NCI-H345 treated with DMSO at 0.1 percent for 48 hours (cell line): ENCODE data around the gene HS6ST3.

Source experiments
- DNase-seq: peaks from one replicate; lab custom pipeline; 2025; ENCODE audit not compliant: unreplicated experiment; lab: John Stamatoyannopoulos, UW

HS6ST3 gene

DNA sequence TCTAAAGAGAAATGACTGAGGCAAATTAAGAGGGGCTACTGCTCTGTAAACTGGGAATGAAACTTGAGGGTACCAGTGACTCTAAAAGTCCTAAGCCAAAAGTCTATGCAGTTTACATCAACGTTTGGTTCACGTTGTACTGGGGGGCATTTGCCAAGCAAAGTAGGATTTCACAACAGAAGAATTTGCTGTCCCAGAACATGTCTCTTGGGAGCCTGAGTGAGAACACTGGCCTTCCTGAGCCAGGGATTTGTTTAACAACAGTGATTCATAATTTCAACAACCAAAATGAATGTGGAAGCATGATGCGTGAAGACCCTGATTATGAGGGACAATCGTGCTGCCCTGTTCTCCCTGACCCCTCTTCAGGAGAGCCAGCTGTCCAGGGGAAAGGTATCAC is 726.4 kb downstream of the HS6ST3 start:
- no peak for DNase-seq

DNA sequence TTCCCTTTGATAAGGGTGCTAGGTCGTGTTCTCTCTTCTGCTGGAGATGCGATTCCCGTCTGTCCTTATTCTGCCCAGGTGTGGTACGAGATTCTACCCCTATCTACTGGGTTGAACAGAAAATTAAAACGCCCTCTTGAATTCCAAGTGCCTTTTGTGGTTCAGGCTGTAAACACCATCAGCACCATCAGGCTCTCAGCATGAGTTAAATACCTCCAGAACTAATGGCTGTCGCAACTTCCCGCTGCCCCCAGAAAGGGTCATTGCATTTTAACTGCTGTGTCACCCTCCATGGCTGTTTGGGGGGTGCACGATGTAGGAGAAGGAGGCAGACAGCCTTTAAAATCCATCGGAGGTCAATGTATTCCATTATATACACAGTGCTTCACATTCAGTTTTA is 727.0 kb downstream of the HS6ST3 start:
- DNase-seq = no peak

DNA sequence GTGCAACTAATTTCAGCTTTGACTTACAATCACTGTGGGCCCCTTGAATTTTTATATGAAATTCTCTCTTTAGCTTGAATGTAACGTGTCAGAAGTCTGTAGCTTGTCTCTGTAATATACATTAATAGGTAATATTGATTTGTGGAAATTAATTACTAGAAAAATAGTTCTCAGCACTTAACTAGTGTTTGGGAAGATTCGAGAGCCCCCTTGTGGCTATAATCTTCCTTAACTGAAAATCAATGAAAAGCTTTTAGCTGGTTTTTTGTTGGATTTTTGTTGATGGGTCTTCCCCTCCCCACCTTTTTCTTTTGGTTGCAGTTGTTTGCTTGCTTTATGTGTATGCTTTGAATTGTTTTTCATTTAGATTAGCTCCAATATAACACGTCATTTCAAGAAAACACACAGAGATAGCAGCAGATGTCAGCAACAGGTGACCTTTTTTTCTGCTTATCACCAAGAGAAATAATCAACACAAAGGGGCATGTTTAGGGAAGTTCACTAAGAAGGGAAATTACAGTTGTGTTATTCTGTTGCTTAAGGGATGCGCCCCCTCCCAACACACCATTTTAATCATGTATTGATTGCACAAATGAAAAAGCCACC is 727.5 kb downstream of the HS6ST3 start:
- no peak for DNase-seq

DNA sequence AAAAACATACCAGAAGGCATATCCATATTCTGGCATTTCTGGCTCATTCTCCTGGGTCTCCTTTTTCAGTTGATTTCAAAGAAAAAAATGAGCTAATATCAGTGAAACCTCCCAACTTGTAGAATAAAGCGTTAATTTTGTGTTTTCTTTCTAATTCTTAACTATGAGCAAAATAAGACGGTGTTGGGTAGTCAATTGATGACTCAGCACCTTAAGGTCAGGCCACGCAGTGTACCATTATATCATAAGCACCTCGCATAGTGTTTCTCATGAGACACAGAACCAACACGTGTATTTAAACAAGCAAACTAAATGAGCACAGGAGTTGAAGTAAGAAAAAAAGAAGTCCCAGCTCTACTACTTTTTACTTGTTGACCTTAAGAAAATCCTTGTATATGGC is 729.5 kb downstream of the HS6ST3 start:
- DNase-seq = no peak

DNA sequence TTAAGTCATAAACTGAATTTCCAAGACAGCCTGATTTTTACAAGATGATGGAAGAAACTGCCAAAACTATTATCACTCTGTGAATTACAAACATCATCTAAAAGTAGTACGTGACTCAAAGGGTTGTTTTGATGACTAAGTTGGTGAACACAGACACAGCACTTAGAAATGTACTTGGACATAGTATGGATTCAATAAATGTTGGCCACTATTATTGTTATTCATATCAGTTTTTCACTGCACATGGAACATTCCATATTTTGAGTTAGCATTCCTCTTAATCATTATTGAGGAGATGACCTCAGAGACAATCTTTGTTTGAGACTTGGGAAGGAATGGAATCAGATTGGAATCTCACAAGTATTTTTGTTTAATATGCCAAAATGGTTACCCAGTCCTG is 731.5 kb downstream of the HS6ST3 start:
- no peak for DNase-seq

DNA sequence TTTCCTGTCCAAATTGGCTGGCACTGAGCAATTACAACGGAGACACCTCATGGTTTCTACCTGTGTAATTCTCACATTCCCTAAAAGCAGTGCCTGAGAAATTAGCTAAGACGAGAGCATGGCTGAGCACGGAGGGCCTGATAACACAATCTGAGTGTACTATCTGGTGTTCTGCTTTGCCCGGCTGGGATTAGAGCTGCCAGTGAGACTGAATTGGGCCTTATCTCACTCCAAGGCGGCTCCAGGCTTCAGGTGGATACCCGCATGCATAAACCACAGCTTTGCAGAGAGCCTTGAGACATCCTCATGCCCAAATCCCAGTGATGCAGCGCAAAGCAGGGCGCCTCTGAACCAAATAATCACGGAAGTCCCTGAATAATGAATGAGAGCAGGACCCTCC is 732.1 kb downstream of the HS6ST3 start:
- DNase-seq = no peak

DNA sequence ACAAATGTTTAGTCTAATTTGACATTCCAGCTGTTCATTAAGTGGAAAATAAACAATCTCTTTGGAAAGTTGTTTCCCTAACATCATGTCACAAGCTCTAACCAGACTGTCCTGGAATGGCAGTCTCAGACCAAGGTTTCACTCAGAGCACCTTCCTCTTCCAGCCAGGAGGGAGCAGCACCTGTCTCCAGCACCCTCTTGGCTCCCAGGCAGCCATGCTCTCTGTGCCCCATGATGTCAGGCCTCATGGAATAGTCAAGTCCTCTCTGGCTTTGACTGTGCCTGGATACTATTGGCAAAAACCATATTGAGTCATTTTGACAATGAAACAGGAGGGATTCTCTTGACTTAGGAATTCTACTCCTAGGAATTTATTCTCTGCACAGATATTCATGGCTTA is 733.0 kb downstream of the HS6ST3 start:
- no peak for DNase-seq

DNA sequence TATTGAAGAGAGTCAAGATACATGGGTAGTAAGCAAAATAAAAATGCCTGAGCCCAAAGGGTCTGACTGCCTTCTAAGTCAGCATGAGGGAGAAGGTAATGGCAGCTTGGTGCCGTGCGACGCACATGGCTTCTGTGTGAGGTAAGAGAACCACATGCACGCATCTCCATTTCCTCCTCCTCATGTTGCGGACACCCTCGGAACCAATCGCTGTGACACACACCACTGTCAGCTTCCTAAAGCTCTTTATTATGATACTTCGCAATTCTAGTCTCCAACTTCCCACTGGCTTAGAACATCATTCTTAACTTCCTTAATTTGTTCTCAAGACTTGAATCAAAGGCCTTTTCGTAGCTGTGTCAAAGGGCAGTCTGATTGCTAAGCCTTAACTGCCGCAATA is 734.2 kb downstream of the HS6ST3 start:
- no peak for DNase-seq

DNA sequence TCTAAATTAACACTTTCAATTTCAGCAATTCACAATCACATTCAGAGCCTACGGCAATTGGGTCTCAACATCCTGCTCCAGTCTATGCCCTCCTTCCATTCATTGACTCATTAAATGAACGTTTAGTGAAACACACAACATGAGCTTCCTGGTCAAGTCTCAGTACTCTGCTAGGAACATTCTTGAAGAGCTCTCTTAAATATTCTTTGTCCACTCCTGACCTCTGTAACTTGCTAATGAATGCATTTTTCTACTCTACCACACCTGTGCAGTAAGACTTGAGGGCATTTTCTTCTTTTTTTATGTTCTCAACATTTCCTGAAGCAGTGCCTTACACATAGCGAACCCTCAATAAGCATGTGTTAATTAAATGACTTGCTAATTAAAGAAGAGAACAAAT is 735.7 kb downstream of the HS6ST3 start:
- no peak for DNase-seq

DNA sequence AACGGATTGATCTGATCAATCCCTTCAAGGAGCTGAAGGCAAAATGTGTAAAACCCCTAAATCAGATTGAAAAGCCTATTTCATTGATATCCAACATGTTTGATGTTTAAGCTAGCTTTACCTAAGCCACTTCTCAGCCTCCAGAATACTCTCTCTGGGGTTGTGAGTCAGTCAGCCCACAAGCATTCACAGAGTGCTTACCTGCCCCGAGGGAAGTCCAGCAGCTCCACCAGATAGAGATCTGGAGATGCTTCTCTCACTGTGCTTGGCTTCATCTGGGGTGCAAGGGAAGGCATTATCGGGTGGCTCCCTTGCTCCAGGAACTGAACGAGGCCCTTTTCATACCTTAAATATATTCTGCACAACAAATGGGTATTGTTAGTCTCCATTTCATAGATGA is 744.7 kb downstream of the HS6ST3 start:
- no peak for DNase-seq

DNA sequence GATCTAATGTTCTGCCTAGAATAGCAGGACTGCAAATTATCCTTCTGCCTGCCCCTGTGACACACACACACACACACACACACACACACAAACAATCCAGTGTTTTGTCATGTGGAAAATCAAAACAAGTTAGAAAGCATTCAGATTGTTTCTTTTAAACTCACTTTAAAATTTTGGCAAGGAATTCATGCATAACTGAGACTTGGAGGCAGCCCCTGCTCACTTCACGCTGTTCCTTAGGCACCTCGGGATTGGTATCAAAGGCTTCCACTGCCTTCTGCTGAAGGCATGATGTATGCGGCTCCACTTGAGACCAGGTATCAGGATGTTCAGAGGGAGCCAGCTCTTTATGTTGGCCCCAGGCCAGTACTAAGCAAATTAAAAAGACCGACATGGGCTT is 745.6 kb downstream of the HS6ST3 start:
- DNase-seq = no peak

DNA sequence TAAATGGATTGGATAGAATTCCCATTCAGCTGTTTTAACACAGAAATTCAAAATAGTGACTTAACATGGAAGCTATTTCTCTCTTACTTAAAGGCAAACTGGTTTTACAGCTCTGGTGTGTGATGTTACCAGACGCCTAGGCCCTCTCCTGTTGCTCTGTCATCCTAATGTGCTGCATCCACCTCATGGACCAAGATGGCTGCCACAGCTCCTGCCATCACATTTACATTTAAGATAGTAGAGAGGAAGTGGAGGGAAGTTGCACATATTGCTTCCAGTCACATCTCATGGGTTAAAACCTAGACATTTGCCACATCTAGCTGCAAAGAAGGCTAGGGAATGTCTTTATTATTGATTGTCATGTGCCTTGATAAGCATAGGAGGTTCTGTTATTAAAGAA is 746.8 kb downstream of the HS6ST3 start:
- no peak for DNase-seq

DNA sequence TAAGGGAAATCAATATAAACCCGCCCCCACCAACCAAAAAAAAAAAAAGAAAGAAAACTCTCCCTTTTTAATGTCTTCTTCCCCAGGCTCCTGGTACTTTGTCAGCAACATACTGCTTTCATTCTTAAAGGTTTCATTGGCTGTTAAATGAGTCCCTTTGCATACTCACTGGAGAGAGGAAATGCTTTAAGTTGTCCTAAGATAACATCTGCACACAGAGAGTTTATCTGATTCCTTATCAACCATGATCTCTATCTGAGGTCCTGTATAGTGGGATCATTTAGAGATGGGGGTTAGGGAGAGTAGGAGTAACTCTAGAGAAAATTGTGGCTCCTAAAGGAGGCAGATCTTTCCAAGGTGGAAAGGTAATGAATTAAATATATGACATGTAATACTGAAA is 747.9 kb downstream of the HS6ST3 start:
- no peak for DNase-seq

DNA sequence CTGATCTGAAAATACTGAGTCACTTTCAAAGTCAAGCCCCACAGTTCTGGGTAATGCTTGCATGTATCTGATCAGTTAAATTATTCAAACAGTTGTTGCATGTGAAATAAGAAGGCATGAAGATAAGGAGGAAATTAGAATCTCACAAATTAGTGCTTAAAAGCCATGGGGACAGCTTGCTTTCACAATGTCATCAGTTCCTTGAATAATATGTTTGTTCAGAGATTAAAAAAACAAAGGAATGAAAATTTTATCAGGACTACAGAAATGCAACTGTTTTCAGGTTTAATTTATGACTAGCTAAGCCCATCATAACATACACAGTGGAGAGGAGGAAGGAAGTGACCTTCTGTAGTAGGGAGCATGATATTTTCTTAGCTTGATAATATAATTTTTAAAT is 754.3 kb downstream of the HS6ST3 start:
- DNase-seq = no peak

DNA sequence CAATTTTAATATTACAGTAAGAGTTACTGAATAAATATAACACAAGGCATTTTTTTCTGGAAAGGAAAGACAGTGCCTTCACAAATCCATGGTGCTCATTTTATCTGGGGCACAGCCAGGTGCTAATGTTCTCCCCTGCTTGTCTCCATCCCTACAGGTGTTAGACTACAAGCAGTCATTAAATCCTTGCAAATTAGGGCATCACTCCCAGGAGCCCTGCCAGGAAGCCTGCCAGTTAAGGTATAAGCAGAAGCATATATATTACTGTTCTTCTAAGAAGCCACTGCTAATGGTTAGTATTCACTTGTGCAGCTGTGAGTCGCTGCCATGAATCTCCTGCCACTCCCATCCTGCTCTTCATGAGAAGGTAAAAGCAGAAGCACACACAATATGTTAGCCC is 754.7 kb downstream of the HS6ST3 start:
- no peak for DNase-seq

DNA sequence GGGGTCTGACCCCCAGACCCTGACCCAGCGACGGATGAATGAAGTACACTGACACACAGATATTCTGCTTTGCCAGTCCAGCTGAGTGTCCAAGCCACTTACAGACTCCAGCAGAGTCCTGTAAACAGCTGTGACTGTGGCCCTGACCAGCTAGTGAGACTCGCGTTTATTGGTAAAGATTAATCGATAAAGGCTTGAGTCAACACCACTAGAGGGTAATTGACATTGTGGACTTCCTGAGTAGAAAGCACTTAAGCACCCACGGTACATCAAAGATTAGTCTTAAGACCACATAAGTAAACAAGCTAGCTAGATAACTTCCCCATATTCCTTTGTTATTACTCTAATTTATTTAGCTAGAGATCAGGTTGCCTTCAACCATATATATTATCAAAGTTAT is 758.4 kb downstream of the HS6ST3 start:
- no peak for DNase-seq

DNA sequence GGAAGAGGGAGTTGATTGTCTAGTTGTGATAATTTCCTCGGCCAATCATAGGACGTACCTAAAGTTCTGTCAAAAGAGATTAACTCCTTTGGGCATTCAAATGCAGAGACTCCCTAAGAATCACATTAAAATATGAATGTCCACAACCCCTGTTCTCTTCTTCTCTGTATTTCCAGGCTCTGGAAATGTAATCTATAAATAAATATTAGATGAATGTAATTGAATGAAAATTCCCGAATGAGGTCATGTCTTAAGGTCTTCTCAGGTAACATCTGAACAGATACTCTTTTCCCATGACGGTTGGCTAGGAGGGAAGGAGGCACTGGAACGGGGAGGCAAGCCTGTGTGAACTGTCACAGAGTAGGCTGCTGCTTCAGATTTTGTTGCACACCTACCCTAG is 759.2 kb downstream of the HS6ST3 start:
- DNase-seq = no peak

DNA sequence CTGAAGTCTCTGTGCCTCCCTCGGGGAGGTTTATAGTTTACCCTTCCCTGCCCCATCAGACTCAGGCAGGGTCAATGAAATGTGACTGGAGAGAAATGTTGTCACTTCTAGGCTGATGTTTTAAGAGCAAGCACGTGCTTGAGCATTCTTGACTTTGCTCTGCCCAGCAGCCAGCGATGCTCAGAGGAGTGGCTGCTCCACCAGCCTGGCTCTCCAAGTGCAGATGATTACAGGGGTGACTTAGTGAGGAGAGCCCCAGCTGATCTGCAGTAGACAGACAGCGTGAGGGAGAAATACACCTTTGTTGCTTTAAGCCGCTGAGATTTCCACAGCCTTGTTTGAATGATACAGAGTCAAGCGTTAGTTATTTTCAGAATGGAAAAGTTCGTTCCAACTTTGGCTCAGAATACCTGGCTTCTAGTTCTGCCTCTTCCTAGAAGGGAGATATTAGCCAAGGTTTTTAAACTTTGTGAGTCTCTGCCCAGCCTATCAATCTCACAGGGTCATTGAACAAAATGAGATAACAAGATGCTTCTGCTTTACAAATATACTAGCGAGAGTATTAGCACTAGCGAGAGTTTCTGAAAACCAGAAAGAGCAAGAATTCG is 760.7 kb downstream of the HS6ST3 start:
- DNase-seq = no peak

DNA sequence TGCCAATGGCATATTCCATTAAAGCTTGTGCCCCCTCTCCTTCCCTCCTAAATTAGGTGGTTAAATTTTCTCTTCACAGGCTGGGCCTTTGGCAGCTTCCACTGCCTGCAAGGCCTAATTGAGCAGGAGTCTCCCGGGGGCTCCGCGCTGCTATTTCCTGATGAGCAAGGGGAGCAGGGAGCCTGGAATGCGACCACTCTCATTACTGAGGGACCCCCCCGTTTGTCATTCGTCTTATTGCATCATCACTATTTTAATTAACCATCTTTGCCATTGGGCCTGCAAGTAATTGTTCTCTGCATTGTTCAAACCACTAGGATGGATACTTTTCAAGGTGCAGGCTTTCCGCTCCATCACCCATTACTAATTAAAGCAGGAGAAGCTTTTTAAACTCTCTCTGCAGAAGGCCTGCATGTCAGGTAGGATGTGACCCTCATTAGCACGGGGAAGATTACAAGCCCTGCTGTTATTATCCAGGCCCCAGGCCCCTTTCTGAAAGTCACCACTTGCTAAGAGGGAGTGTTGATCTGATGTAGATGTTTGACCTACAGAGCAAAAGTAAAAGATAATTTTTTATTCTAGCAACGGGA is 762.0 kb downstream of the HS6ST3 start:
- DNase-seq = no peak

DNA sequence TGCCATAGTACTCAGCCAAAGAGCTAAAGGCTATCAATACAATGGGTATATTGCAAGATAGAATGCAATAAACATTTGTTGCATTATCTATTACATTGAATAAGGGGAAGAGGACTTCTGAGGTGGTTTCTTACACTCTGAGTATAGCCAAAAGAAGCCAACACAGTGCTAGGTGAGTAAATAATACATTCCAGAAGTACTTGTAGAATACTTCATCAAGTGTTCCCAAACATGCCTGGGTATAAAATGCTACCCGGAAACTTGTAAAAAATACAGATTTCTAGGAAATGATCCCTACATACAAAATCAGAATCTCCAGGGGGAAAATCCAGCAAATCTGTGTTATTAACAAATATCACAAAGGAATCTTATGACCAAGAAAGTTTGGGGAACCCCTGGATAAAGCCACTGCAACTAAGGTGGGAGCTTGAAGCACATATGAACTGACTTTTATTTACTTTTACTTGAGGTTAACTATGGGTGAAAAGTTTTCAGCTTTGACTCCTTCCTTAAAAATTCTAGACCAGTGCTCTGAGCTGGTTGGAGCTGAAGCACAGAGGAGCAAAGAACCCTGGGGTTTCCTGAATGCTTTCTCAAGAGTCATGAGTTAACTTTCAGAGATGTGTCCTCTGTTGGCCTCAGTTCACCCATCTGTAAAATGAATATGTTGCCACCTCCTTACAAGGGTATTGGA is 768.4 kb downstream of the HS6ST3 start:
- no peak for DNase-seq

DNA sequence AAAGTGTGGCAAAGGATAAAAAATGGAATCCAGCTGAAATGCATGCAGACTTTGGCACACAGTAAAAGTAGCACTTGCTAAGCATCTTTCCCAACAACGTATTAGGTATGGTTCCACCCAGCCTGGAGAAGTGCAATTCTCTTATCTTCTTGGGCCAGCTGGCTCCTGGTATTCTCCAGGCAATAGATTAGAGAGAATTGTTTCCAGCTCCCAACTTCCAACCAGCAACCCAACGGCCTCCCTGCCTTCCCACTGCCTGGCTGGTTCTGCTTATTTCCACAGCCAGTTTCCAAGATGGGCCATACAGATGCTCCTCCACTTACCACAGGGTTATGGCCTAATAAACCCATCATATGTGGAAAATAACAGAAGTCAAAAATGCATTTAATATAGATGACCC is 771.0 kb downstream of the HS6ST3 start:
- no peak for DNase-seq

DNA sequence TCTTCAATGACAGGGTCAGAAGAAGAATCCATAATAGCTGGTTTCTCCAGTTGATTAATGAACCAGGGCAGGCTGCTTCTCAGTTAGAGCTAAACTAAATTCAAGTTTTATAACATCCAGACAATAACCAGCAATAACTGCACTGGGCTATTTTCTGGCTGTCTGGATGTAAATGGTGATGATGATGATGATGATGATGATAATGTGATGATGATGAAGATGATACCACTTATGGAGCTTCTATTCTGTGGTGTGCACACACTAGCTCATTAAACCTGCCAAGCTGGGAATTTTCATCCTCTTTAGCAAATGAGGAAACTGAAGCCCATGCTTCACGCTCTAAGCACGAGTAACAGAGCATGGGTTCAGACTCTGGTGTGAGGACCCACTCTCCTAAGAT is 772.2 kb downstream of the HS6ST3 start:
- no peak for DNase-seq
